ENCODE measurements around the gene WDPCP. TPM values are rescaled to one million over a fixed set of nuclear protein-coding genes. Genes with fewer than 3 reads are reported as not detected.
"Not testable (repeated sequence)": the region's sequence is repeated elsewhere in the genome, so short reads cannot be mapped to it uniquely, and the experiment has no call there.

The WDPCP gene
- total and polyA plus RNA-seq, 2 donors from 2014 or later, result 2.7 to 15.1 TPM

DNA sequence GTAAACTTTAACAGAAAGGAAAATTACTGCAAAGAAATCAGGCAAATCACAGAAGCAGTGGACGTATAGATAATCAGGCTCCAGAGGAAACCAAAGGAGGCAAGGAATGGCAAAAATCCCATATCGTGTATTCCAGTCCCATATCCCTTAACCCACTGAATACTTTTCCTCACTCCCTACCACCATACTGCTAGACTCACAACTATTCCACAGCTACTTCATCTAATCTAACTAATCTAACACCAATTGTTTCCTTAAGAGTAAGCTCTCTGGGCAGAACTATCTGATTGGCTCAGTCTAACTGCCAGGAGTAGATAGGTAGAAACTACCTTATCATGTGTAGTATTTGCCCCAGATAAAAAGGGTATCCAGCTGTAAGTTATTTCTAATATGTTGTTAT, 16.3 kb downstream of the WDPCP start:
- no peaks in the 10 kb centered on the region for H3K27me3 ChIP-seq (ENCODE audit: control insufficient read depth, insufficient read depth, low read length)
- no peak overlapping the region for H3K27ac ChIP-seq (ENCODE audit: low read depth in 2 of 2, low read length in 2 of 2)
- no peak overlapping the region for H3K4me3 ChIP-seq (ENCODE audit: low read length in 3 of 3)
- DNase-seq, result no peak
- peaks cover 0 to 2% (median 0%) of the 10 kb centered on the region in 3 donors for H3K4me1 ChIP-seq (ENCODE audit: control insufficient read depth in 2 of 3, insufficient read depth in 2 of 3, low read depth in 1 of 3, low read length in 3 of 3)
- no peak overlapping the region for H3K9ac ChIP-seq (ENCODE audit: low read length in 3 of 3)
- TF ChIP-seq, protein P1, sequence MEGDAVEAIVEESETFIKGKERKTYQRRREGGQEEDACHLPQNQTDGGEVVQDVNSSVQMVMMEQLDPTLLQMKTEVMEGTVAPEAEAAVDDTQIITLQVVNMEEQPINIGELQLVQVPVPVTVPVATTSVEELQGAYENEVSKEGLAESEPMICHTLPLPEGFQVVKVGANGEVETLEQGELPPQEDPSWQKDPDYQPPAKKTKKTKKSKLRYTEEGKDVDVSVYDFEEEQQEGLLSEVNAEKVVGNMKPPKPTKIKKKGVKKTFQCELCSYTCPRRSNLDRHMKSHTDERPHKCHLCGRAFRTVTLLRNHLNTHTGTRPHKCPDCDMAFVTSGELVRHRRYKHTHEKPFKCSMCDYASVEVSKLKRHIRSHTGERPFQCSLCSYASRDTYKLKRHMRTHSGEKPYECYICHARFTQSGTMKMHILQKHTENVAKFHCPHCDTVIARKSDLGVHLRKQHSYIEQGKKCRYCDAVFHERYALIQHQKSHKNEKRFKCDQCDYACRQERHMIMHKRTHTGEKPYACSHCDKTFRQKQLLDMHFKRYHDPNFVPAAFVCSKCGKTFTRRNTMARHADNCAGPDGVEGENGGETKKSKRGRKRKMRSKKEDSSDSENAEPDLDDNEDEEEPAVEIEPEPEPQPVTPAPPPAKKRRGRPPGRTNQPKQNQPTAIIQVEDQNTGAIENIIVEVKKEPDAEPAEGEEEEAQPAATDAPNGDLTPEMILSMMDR (IDR thresholded peaks at IDR 0.05; ENCODE audit: borderline replicate concordance, extremely low read depth, insufficient read depth), result no peak
- no peaks in the 10 kb centered on the region for H3K36me3 ChIP-seq (ENCODE audit: control insufficient read depth in 2 of 3, insufficient read depth in 3 of 3, low read length in 3 of 3)
- no peaks in the 10 kb centered on the region for H3K9me3 ChIP-seq (ENCODE audit: control insufficient read depth in 2 of 3, insufficient read depth in 1 of 3, low read length in 3 of 3)
- FAIRE-seq, result no peak
- intact Hi-C loops (cut with DNase I), result no loop called here

DNA sequence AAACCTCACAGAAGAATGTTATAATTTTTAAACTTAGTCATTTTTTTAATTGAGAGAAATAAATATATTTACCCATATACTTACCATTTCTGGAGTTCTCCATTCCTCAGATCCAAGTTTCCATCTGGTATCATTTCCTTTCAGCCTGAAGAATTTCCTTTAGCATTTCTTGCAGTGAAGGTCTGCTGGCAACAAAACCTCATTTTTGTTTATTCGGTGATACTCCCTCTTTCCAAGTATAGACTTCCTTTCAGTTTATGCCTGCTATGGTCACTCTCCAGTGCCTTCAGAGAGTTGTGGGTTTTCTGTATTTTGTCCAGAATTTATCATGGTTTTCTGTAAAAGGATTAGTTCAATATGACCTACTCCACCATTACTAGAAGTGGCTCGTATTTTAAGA, 17.0 kb downstream of the WDPCP start:
- Histone ChIP-seq H3K27me3 (ENCODE audit: control insufficient read depth, insufficient read depth, low read length) (no peaks in the 10 kb centered on the region), H3K9ac (ENCODE audit: low read length in 3 of 3) (no peak overlapping the region), H3K4me3 (ENCODE audit: low read length in 3 of 3) (no peak overlapping the region), H3K9me3 (ENCODE audit: control insufficient read depth in 2 of 3, insufficient read depth in 1 of 3, low read length in 3 of 3) (no peaks in the 10 kb centered on the region), H3K4me1 (ENCODE audit: control insufficient read depth in 2 of 3, insufficient read depth in 2 of 3, low read depth in 1 of 3, low read length in 3 of 3) (peaks cover 0 to 2% (median 0%) of the 10 kb centered on the region in 3 donors), H3K36me3 (ENCODE audit: control insufficient read depth in 2 of 3, insufficient read depth in 3 of 3, low read length in 3 of 3) (no peaks in the 10 kb centered on the region), H3K27ac (ENCODE audit: low read depth in 2 of 2, low read length in 2 of 2) (no peak overlapping the region)
- FAIRE-seq (no peak), DNase-seq (no peak)
- TF ChIP-seq, protein P1 (IDR thresholded peaks at IDR 0.05; ENCODE audit: borderline replicate concordance, extremely low read depth, insufficient read depth), result no peak
- intact Hi-C loops (cut with DNase I), result no loop called here

DNA sequence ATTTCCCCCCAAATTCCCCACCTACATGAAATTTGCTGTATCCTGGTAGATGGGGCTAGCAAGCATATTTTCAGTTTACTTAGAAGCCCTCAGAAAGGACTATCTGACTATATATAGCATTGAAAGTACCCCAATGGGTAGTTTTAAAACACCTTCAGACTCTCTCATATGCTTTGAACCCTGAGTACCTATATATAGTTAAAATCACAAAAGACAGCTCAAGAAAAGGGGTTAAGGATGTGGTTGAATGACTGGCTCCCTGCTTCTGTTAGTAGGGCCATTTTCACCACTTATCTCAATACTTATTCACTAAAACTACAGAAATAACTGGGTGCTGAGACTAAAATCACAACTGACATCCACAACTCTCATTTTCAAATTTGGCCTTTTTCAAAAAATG, 18.5 kb downstream of the WDPCP start:
- no peaks in the 10 kb centered on the region for H3K9me3 ChIP-seq (ENCODE audit: control insufficient read depth in 2 of 3, insufficient read depth in 1 of 3, low read length in 3 of 3)
- H3K27ac ChIP-seq (ENCODE audit: low read depth in 2 of 2, low read length in 2 of 2), result no peak overlapping the region
- DNase-seq (no peak), FAIRE-seq (no peak)
- intact Hi-C loops (cut with DNase I), result no loop called here
- TF ChIP-seq, protein P1 (IDR thresholded peaks at IDR 0.05; ENCODE audit: borderline replicate concordance, extremely low read depth, insufficient read depth), result no peak
- no peaks in the 10 kb centered on the region for H3K36me3 ChIP-seq (ENCODE audit: control insufficient read depth in 2 of 3, insufficient read depth in 3 of 3, low read length in 3 of 3)
- H3K4me3 ChIP-seq (ENCODE audit: low read length in 3 of 3), result no peak overlapping the region
- H3K9ac ChIP-seq (ENCODE audit: low read length in 3 of 3), result no peak overlapping the region
- peaks cover 0 to 2% (median 0%) of the 10 kb centered on the region in 3 donors for H3K4me1 ChIP-seq (ENCODE audit: control insufficient read depth in 2 of 3, insufficient read depth in 2 of 3, low read depth in 1 of 3, low read length in 3 of 3)
- H3K27me3 ChIP-seq (ENCODE audit: control insufficient read depth, insufficient read depth, low read length), result no peaks in the 10 kb centered on the region

DNA sequence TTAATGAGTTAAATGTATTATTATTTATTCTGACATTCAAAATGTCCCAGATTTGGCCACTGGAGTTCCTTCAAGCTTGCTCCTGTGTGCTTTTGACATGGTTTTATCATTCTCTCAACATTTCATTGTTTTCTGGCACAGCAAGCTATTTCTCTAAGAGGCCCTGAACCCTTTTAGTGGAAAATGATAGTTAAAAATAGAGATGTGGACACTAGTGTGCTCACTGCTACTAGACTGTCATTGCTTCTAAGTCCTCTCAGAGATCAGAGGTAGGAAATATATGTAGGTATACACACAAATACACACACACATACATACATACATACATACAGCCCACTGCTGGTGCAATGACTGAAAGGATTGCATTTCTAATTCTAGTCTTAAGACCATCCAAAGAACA, 25.5 kb downstream of the WDPCP start:
- Histone ChIP-seq H3K4me1 (ENCODE audit: control insufficient read depth in 2 of 3, insufficient read depth in 2 of 3, low read depth in 1 of 3, low read length in 3 of 3) (no peaks in the 10 kb centered on the region), H3K9ac (ENCODE audit: low read length in 3 of 3) (no peak overlapping the region), H3K9me3 (ENCODE audit: control insufficient read depth in 2 of 3, insufficient read depth in 1 of 3, low read length in 3 of 3) (no peaks in the 10 kb centered on the region), H3K27me3 (ENCODE audit: control insufficient read depth, insufficient read depth, low read length) (no peaks in the 10 kb centered on the region), H3K27ac (ENCODE audit: low read depth in 2 of 2, low read length in 2 of 2) (no peak overlapping the region), H3K36me3 (ENCODE audit: control insufficient read depth in 2 of 3, insufficient read depth in 3 of 3, low read length in 3 of 3) (no peaks in the 10 kb centered on the region), H3K4me3 (ENCODE audit: low read length in 3 of 3) (no peak overlapping the region)
- FAIRE-seq (no peak), DNase-seq (no peak)
- intact Hi-C loops (cut with DNase I), result no loop called here
- TF ChIP-seq, protein P1 (IDR thresholded peaks at IDR 0.05; ENCODE audit: borderline replicate concordance, extremely low read depth, insufficient read depth), result no peak

DNA sequence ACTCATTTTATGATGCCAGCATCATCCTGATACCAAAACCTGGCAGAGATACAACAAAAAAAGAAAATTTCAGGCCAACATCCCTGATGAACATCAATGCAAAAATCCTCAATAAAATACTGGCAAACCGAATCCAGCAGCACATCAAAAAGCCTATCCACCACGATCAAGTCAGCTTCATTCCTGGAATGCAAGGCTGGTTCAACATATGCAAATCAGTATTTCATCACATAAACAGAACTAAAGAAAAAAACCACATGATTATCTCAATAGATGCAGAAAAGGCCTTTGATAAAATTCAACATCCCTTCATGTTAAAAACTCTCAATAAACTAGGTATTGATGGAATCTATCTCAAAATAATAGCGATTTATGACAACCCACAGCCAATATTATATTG, 29.4 kb downstream of the WDPCP start:
- FAIRE-seq; H3K9ac ChIP-seq (ENCODE audit: low read length in 3 of 3); intact Hi-C loops (cut with DNase I); H3K36me3 ChIP-seq (ENCODE audit: control insufficient read depth in 2 of 3, insufficient read depth in 3 of 3, low read length in 3 of 3); DNase-seq; H3K9me3 ChIP-seq (ENCODE audit: control insufficient read depth in 2 of 3, insufficient read depth in 1 of 3, low read length in 3 of 3); H3K27ac ChIP-seq (ENCODE audit: low read depth in 2 of 2, low read length in 2 of 2); H3K27me3 ChIP-seq (ENCODE audit: control insufficient read depth, insufficient read depth, low read length); H3K4me3 ChIP-seq (ENCODE audit: low read length in 3 of 3); H3K4me1 ChIP-seq (ENCODE audit: control insufficient read depth in 2 of 3, insufficient read depth in 2 of 3, low read depth in 1 of 3, low read length in 3 of 3): not testable (repeated sequence)

DNA sequence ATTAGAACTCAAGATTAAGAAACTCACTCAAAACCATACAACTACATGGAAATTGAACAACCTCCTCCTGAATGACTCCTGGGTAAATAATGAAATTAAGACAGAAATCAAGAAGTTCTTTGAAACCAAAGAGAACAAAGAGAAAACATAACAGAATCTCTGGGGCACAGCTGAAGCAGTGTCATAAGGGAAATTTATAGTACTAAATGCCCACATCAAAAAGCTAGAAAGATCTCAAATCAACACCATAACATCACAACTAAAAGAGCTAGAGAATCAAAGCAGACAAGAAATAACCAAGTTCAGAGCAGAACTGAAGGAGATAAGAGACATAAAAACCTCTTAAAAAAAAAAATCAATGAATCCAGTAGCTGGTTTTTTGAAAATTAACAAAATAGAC, 30.5 kb downstream of the WDPCP start:
- H3K36me3 ChIP-seq (ENCODE audit: control insufficient read depth in 2 of 3, insufficient read depth in 3 of 3, low read length in 3 of 3); intact Hi-C loops (cut with DNase I); H3K4me3 ChIP-seq (ENCODE audit: low read length in 3 of 3); H3K27me3 ChIP-seq (ENCODE audit: control insufficient read depth, insufficient read depth, low read length); H3K27ac ChIP-seq (ENCODE audit: low read depth in 2 of 2, low read length in 2 of 2); H3K9ac ChIP-seq (ENCODE audit: low read length in 3 of 3); FAIRE-seq; H3K4me1 ChIP-seq (ENCODE audit: control insufficient read depth in 2 of 3, insufficient read depth in 2 of 3, low read depth in 1 of 3, low read length in 3 of 3); DNase-seq; H3K9me3 ChIP-seq (ENCODE audit: control insufficient read depth in 2 of 3, insufficient read depth in 1 of 3, low read length in 3 of 3): not testable (repeated sequence)
